RKO (cell line): ENCODE results near the gene CDC25B.

Experiments used
- DNase-seq: peaks from one replicate; pipeline ENCODE4 v3.0.0-alpha.2; 2016; ENCODE audit warnings: low spot score

The CDC25B gene

GRCh38 chr20:3795511-3796468 is at the start of gene CDC25B:
Gene CDC25B, plus strand, starts transcription at chr20:3796310. Its CDS starts 222 bp downstream, at chr20:3796532.
- DNase-seq: peak; percentile 94

GRCh38 chr20:3747471-3747870 is 48.6 kb upstream of the CDC25B start:
- no peak for DNase-seq

DNA sequence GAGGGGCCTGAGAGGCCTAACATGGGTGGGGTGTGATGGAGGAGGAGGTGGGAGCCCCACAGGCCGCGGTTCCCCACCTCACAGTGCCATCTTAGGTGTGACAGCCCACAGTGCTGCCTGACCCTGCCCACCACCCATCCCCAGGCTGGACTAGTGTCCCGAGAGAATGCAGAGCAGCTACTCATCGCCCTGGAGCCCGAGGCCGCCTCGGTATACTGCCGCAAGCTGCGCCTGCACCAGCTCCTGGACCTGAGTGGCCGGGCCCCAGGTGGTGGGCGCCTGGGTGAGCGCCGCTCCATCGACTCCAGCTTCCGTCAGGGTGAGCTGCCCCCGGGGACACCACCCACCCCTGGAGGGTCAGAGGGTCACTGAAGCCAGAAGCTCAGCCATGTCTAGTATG is 48.0 kb upstream of the CDC25B start:
- no peak for DNase-seq

DNA sequence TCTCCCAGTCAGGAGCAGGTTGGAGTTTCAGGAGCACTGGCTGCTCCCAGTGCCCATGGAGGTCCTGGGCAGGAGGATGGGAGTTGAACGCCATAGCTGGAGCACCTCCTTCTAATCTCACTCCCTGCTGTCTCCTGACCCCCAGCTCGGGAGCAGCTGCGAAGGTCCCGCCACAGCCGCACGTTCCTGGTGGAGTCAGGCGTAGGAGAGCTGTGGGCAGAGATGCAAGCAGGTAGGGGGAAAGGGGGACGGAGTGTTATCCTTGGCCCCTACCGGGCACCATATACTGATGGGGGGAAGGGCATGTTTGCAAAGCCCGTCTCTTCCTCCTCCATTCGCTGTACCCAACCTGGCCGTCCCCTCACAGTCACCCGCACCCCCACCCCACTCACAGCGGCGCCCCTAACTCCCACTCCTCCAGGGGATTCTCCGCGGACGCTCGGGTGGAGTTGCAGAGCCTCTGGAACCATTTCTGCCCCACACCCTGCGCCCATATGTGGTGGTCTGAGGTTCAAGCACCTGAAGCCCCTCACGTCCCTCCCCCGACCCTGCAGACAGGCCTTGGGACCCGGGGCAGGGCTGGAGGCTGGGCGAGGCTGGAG is 46.9 kb upstream of the CDC25B start:
- DNase-seq: no peak

GRCh38 chr20:3749689-3750531 is 46.2 kb upstream of the CDC25B start:
- DNase-seq: no peak

DNA sequence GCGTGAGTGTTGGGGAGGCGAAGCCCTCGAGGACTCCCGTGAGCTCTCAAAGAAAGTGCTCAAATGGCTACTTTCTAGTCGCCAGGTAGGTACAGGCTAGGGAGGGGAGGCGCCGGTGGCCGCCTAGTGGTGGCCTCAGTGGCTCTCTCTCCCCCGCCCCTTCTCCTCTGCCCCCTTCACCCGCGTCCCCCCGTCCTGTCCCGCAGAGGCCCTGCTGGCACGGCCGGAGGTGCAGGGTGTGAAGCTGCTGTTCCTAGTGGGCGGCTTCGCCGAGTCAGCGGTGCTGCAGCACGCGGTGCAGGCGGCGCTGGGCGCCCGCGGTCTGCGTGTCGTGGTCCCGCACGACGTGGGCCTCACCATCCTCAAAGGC is 44.8 kb upstream of the CDC25B start:
- DNase-seq: no peak

GRCh38 chr20:3751675-3752385 is 44.3 kb upstream of the CDC25B start:
- DNase-seq: no peak

GRCh38 chr20:3752386-3752759 is 43.7 kb upstream of the CDC25B start:
- DNase-seq: no peak

DNA sequence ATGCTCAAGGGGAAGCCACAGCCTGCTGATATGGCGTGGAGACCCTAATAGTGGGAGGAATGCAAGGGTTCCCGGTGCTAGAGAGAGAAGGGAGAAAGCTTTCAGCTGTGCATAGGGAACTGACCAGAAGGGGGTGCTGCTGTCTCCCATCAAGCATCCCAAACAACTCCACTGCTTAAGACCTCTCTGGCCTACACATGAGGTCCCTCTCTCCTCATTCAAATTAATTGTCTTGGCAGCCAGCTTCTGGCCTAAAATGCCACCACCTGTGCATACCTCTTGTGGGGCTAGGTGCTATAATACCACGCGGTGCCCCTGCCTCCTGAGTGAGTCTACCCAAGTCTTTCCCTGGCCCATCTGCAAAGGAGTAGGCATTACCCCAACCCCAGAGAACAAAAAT is 43.0 kb upstream of the CDC25B start:
- DNase-seq: peak; percentile 45

DNA sequence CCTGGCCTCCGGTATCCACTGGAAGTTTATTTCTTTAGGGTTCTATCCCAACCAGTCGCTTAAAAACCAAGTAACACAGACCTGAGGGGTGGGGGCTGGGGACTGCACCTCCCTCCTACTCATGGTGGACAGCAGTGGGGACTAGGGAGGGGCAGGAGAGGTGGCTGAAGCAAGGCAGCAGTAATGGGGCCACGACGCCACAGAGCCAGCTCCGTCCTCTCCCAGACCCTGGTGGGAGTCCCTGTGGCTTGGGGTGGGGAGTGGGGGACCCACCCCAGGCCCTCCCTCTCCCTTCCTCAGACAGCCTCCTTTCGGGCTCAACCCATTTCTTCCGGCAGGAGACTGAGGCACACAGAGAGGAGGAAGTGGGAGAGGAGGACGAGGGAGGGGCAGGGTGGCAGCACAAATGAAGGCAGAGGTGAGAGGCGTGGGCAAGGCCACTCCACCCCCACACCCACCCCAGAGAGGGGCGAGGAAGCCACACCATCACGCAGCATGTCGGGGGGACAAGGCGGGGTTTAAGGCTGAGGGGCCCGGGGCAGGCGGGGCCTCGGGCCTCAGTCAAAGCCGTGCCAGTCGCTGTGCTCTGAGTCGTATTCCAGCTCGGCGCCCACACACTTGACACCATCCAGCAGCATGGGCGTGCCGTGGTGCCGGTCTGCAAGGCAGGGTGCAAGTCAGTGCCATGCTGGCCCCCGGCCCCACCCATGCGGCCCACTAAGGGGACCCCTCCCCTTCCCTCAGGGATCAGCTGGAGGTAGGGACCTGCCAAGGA is 42.4 kb upstream of the CDC25B start:
- DNase-seq: no peak

- DNase-seq: no peak
Observed at GRCh38 chr20:3754276-3754630, 41.9 kb upstream of the CDC25B start.

GRCh38 chr20:3755269-3755668 is 40.8 kb upstream of the CDC25B start:
- no peak for DNase-seq

- DNase-seq: no peak
Observed at GRCh38 chr20:3755814-3756480, 40.2 kb upstream of the CDC25B start.

DNA sequence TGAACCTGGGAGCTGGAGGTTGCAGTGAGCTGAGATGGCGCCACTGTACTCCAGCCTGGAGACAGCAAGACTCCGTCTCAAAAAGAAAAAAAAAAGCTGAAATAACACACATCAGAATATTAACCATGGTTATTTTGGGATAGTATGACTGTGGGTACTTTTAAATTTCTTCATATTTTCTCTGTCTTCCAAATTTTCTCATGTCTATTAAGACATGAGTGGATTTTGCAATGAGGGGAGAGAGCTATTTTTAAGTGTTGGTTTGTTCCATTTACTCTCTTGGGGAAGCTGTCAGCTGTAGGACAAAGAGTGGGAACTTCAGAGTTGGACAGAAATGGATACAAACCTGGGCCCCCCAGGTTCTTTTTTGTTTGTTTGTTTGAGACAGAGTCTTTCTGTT is 38.8 kb upstream of the CDC25B start:
- no peak for DNase-seq

GRCh38 chr20:3758566-3758965 is 37.5 kb upstream of the CDC25B start:
- DNase-seq: no peak

- DNase-seq: no peak
Observed at GRCh38 chr20:3759316-3759823, 36.7 kb upstream of the CDC25B start.

- no peak for DNase-seq
Observed at GRCh38 chr20:3759884-3760283, 36.2 kb upstream of the CDC25B start.

DNA sequence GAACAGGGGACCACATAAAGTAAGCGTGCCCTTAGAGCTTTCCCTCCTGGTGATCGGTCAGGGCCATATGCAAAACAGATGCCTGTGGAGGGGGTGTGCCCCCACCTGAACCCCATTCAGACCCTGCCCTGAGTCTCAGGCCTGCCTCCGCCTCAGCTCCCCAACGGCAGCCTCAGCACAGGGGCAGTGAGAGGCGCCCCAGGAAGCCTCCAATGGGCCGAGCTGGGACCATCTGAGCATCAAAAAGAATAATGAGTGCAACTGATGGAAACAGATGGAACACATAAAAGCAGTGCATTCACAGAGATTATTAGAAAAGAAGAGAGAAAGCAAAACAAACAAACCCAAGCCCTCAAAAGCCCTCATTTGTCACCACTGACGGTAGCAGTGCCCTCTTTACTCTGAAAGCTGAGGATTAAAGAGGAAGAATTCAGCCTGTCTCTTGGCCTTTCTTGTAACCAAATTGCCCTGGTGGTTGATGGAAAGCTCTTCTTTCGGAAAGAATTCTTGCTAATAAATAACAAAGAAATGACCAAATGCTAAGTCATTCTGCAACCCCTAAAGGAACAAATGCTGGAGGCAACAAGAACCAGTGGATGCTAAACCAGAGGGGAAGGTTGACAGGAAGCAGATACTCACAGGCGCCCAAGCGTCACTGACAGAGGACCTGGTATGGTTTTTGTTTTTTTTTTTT is 35.3 kb upstream of the CDC25B start:
- DNase-seq: no peak

DNA sequence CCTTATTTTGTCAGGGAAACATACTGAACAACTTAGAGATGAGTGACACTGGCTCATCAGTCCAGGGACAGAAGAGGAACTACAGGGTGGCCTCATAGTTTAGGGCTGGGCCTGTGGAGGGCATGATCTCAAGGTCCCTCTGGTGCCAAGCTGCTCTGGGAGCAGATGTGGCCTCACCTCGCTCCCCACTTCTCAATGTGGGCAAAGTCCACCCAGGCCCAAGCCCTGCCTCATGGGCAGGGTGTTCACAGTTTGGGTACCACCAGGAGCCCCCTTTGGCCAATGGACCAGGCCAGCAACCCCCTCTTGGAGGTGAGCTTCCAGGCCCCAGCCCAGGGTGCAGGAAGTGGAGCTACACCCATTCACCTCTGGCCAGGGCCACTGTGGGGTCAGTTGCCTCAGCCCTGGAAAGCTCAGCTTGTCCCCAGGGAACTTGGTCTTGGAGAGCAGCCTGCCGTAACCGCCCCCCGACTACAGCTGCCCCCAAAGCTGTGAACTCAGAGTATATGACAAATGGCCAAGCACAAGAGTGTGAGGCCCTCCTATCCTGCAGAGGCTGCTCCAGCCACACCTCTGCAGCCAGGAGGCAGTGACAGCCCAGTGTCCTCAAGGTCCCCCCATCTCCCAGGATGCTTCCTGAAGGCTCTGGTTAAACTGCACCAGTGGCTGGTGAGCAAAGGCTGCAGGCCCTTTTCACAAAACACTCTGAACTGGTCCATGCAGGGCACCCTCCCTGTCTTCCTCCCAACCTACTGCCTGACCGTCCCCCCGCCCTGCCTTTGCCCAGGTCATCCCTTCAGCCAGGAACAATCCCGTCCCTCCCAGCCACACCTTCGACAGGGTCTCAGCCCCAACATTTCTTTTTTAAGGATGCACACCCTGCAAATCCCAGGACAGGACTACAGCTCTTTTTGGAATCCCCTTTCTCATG is 32.2 kb upstream of the CDC25B start:
- DNase-seq: no peak
